Measurements from ENCODE around the gene C1orf35. TPM values are rescaled to one million over a fixed set of nuclear protein-coding genes. Genes with fewer than 3 reads are reported as not detected.
A peak's percentile ranks its signal among the peaks of the same experiment; 100 is the strongest.

C1orf35 gene
- total RNA-seq, result 16.5 and 20.1 TPM in 2 replicates

GRCh38 chr1:228102791-228103620, at the start of gene C1orf35:
Gene C1orf35 (minus strand): TSS chr1:228103325. CDS start chr1:228103227, 98 bp downstream.
- Histone ChIP-seq H3K36me3 (ENCODE audit: control insufficient read depth, insufficient read depth, low read length) (peaks cover 5% of the 10 kb centered on the region), H3K4me3 (ENCODE audit: low read depth, low read length) (peak within 1 kb of the TSS; percentile 95), H3K27me3 (ENCODE audit: control insufficient read depth, insufficient read depth, low read length) (no peaks in the 10 kb centered on the region)
- DNase-seq (ENCODE audit: low read depth), result no peak
- TF ChIP-seq, protein P1, sequence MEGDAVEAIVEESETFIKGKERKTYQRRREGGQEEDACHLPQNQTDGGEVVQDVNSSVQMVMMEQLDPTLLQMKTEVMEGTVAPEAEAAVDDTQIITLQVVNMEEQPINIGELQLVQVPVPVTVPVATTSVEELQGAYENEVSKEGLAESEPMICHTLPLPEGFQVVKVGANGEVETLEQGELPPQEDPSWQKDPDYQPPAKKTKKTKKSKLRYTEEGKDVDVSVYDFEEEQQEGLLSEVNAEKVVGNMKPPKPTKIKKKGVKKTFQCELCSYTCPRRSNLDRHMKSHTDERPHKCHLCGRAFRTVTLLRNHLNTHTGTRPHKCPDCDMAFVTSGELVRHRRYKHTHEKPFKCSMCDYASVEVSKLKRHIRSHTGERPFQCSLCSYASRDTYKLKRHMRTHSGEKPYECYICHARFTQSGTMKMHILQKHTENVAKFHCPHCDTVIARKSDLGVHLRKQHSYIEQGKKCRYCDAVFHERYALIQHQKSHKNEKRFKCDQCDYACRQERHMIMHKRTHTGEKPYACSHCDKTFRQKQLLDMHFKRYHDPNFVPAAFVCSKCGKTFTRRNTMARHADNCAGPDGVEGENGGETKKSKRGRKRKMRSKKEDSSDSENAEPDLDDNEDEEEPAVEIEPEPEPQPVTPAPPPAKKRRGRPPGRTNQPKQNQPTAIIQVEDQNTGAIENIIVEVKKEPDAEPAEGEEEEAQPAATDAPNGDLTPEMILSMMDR (IDR thresholded peaks at IDR 0.05; ENCODE audit: insufficient read depth, low read length, poor library complexity, severe bottlenecking), result no peak

DNA sequence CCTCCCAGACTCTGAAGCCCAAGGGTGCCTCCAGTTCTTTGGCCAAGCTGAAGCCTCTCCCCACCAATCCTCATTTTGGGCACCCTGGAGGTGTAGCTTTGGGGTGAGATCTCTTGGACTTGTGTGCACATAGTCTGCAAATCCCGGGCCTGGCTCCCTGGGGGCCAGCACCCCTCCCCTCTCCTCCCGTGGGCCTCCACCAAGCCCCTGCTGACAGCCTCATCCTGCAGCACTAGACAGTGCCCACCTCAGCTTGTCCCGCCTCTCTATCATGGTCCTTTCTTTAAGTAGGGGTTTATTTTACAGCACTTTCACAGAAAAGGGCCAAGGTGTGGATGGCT, 49.8 kb upstream of the C1orf35 start:
- Histone ChIP-seq H3K4me3 (ENCODE audit: low read depth, low read length) (no peak overlapping the region), H3K36me3 (ENCODE audit: control insufficient read depth, insufficient read depth, low read length) (no peaks in the 10 kb centered on the region), H3K27me3 (ENCODE audit: control insufficient read depth, insufficient read depth, low read length) (peaks cover 14% of the 10 kb centered on the region)
- TF ChIP-seq, protein P1 (IDR thresholded peaks at IDR 0.05; ENCODE audit: insufficient read depth, low read length, poor library complexity, severe bottlenecking), result no peak
- no peak for DNase-seq (ENCODE audit: low read depth)

GRCh38 chr1:228152097-228152917, 49.2 kb upstream of the C1orf35 start:
- no peaks in the 10 kb centered on the region for H3K36me3 ChIP-seq (ENCODE audit: control insufficient read depth, insufficient read depth, low read length)
- TF ChIP-seq, protein P1 (IDR thresholded peaks at IDR 0.05; ENCODE audit: insufficient read depth, low read length, poor library complexity, severe bottlenecking), result no peak
- H3K4me3 ChIP-seq (ENCODE audit: low read depth, low read length), result no peak overlapping the region
- DNase-seq (ENCODE audit: low read depth), result no peak
- peaks cover 8% of the 10 kb centered on the region for H3K27me3 ChIP-seq (ENCODE audit: control insufficient read depth, insufficient read depth, low read length)

GRCh38 chr1:228151180-228151925, 48.2 kb upstream of the C1orf35 start:
- Histone ChIP-seq H3K36me3 (ENCODE audit: control insufficient read depth, insufficient read depth, low read length) (peaks cover under 1% of the 10 kb centered on the region), H3K4me3 (ENCODE audit: low read depth, low read length) (no peak overlapping the region), H3K27me3 (ENCODE audit: control insufficient read depth, insufficient read depth, low read length) (no peaks in the 10 kb centered on the region)
- TF ChIP-seq, protein P1 (IDR thresholded peaks at IDR 0.05; ENCODE audit: insufficient read depth, low read length, poor library complexity, severe bottlenecking), result no peak
- no peak for DNase-seq (ENCODE audit: low read depth)

DNA sequence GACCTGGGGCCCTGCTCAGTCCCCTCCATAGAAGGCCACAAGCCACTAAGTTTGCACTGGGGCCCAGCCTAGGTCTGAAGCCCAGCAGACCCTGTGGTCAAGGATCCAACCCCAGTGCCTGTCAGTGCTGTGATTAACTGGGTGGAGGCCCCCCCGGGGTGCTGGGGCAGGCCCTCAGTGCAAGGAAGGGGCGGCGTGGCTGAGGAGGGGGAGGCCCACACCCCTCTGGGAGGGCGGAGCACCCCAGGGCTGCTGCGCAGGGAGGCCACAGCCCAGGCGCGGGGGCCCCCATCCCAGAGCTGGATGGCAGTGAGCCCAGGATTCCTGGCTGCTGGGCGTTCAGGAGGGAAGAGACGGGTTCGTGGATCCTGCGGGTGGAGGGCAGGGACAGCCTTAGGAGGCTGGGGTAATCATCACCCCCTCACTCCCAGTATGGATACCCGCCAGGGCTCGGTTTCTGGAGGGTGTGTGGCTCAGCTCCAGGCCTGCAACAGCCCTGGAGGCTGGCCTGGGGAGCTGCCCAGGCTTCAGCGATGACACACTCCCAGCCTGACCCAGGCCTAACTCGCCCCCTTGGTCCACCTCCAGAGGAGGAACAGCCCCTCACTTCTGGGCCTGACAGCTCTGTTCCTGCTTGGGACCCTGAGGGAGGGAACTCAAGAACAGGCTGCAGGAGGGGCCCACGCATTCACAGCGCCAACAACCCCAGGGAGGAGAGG, 47.5 kb upstream of the C1orf35 start:
- no peaks in the 10 kb centered on the region for H3K27me3 ChIP-seq (ENCODE audit: control insufficient read depth, insufficient read depth, low read length)
- TF ChIP-seq, protein P1 (IDR thresholded peaks at IDR 0.05; ENCODE audit: insufficient read depth, low read length, poor library complexity, severe bottlenecking), result no peak
- no peak for DNase-seq (ENCODE audit: low read depth)
- H3K4me3 ChIP-seq (ENCODE audit: low read depth, low read length), result no peak overlapping the region
- H3K36me3 ChIP-seq (ENCODE audit: control insufficient read depth, insufficient read depth, low read length), result peaks cover 1% of the 10 kb centered on the region
